GM19351 (cell line): ENCODE results near the gene CACNA2D2.

ENCODE experiments used
- ATAC-seq: cut with Tn5 transposase; IDR thresholded peaks from one replicate; pipeline ENCODE4 v1.9.1; 2021; ENCODE audit warnings: mild to moderate bottlenecking, moderate library complexity; ENCODE audit not compliant: unreplicated experiment

CACNA2D2 gene

GRCh38 chr3:50470658-50471057 is 32.8 kb downstream of the CACNA2D2 start:
- ATAC-seq, result no peak

- no peak for ATAC-seq
Measured at GRCh38 chr3:50467919-50468318, 35.5 kb downstream of the CACNA2D2 start.

- no peak for ATAC-seq
Measured at GRCh38 chr3:50466177-50466576, 37.3 kb downstream of the CACNA2D2 start.

- ATAC-seq, result no peak
Measured at GRCh38 chr3:50464569-50464968, 38.9 kb downstream of the CACNA2D2 start.

GRCh38 chr3:50459785-50460184 is 43.6 kb downstream of the CACNA2D2 start:
- no peak for ATAC-seq

- ATAC-seq, result no peak
Measured at GRCh38 chr3:50457988-50458387, 45.4 kb downstream of the CACNA2D2 start.

GRCh38 chr3:50455161-50456018 is 48.0 kb downstream of the CACNA2D2 start:
- ATAC-seq, result no peak

GRCh38 chr3:50454481-50455070 is 48.9 kb downstream of the CACNA2D2 start:
- ATAC-seq, result no peak

- ATAC-seq, result no peak
Measured at GRCh38 chr3:50453907-50454306, 49.5 kb downstream of the CACNA2D2 start.

- ATAC-seq, result no peak
Measured at GRCh38 chr3:50450209-50450921, 53.1 kb downstream of the CACNA2D2 start.

GRCh38 chr3:50448752-50449539 is 54.5 kb downstream of the CACNA2D2 start:
- ATAC-seq, result no peak

GRCh38 chr3:50447290-50447840 is 56.1 kb downstream of the CACNA2D2 start:
- no peak for ATAC-seq

GRCh38 chr3:50445919-50446318 is 57.5 kb downstream of the CACNA2D2 start:
- no peak for ATAC-seq

GRCh38 chr3:50444782-50445181 is 58.7 kb downstream of the CACNA2D2 start:
- no peak for ATAC-seq

GRCh38 chr3:50444213-50444612 is 59.2 kb downstream of the CACNA2D2 start:
- no peak for ATAC-seq

GRCh38 chr3:50442945-50443579 is 60.4 kb downstream of the CACNA2D2 start:
- no peak for ATAC-seq

- no peak for ATAC-seq
Measured at GRCh38 chr3:50441424-50442217, 61.8 kb downstream of the CACNA2D2 start.

- ATAC-seq, result peak; percentile 60
Measured at GRCh38 chr3:50436114-50436674, 67.2 kb downstream of the CACNA2D2 start.
